HEK293 (cell line): ENCODE results near the gene LRRC8B.

Experiments
- CTCF ChIA-PET: fragments of 350-600 bp; formaldehyde crosslinking; extraction: SDS; loops from one replicate; lab custom pipeline; 2021; ENCODE audit warnings: antibody characterized with exemption; lab: Yijun Ruan, JAX
- POLR2A ChIA-PET: fragments of 300-600 bp; formaldehyde crosslinking; extraction: SDS; loops from one replicate; lab custom pipeline; 2020; ENCODE audit warnings: antibody characterized with exemption, inconsistent platforms; lab: Yijun Ruan, JAX
- H3K27ac ChIP-seq: fragments of 200-500 bp; sonication (Bioruptor generic); 2 replicates; pipeline ENCODE4 v1.5.1; 2014; ENCODE audit warnings: low read depth, low read length, control low read depth, inconsistent platforms; ENCODE audit errors: extremely low read depth
- H3K36me3 ChIP-seq, 2 experiments: fragments of 200-500 bp in 1 of 2; sonication (Bioruptor generic) in 1 of 2; 1 replicate in 1 of 2; 2 replicates in 1 of 2; pipeline ENCODE4 v1.5.1; 2014 to 2017; ENCODE audit warnings: inconsistent platforms in 2 of 2, low read length in 2 of 2; ENCODE audit not compliant: control insufficient read depth in 2 of 2, insufficient read depth in 1 of 2
- H3K4me1 ChIP-seq: fragments of 200-500 bp; sonication (Bioruptor generic); 2 replicates; pipeline ENCODE4 v1.5.1; 2014; ENCODE audit warnings: mild to moderate bottlenecking, low read length, inconsistent platforms; ENCODE audit not compliant: control insufficient read depth, insufficient read depth
- H3K4me3 ChIP-seq: 2 replicates; pipeline ENCODE4 v1.5.1; 2011; ENCODE audit warnings: low read depth, mild to moderate bottlenecking, control low read depth, low read length, moderate library complexity
- H3K9me3 ChIP-seq: fragments of 200-500 bp; sonication (Bioruptor generic); 2 replicates; pipeline ENCODE4 v1.5.1; 2014; ENCODE audit warnings: low read depth, low read length, inconsistent platforms; ENCODE audit not compliant: control insufficient read depth, insufficient read depth
- IKZF3 ChIP-seq: fragments of 450-650 bp; IDR thresholded peaks from 2 replicates; pipeline ENCODE4 v1.5.0; 2018; ENCODE audit warnings: missing biosample characterization, mild to moderate bottlenecking, missing genetic modification characterization, moderate library complexity
- KLF10 ChIP-seq: fragments of 450-650 bp; IDR thresholded peaks from 2 replicates; pipeline ENCODE4 v1.5.1; 2018; ENCODE audit warnings: missing biosample characterization, mild to moderate bottlenecking, missing genetic modification characterization
- PATZ1 ChIP-seq: fragments of 450-650 bp; formaldehyde crosslinking; IDR thresholded peaks from 2 replicates; pipeline ENCODE4 v1.5.1; 2016; ENCODE audit warnings: missing biosample characterization, missing genetic modification characterization
- PRDM2 ChIP-seq: fragments of 450-650 bp; formaldehyde crosslinking; IDR thresholded peaks from 2 replicates; pipeline ENCODE4 v1.5.1; 2016; ENCODE audit warnings: missing biosample characterization, missing genetic modification characterization, borderline replicate concordance
- SALL2 ChIP-seq: fragments of 450-650 bp; formaldehyde crosslinking; IDR thresholded peaks from 2 replicates; pipeline ENCODE4 v1.5.0; 2017; ENCODE audit warnings: missing biosample characterization, mild to moderate bottlenecking, missing genetic modification characterization, borderline replicate concordance
- SCRT1 ChIP-seq: fragments of 450-650 bp; formaldehyde crosslinking; IDR thresholded peaks from 2 replicates; pipeline ENCODE4 v1.5.1; 2016; ENCODE audit warnings: missing biosample characterization, missing genetic modification characterization, borderline replicate concordance
- TRIM28 ChIP-seq: IDR thresholded peaks from 2 replicates; pipeline ENCODE4 v1.6.1; 2011; ENCODE audit warnings: low read length, control low read depth, borderline replicate concordance
- ZBTB7A ChIP-seq: fragments of 450-650 bp; formaldehyde crosslinking; IDR thresholded peaks from 2 replicates; pipeline ENCODE4 v1.5.1; 2016; ENCODE audit warnings: low read depth, missing biosample characterization, missing genetic modification characterization
- ZNF10 ChIP-seq: fragments of 450-650 bp; formaldehyde crosslinking; IDR thresholded peaks from 2 replicates; pipeline ENCODE4 v1.5.1; 2017; ENCODE audit warnings: missing biosample characterization, missing genetic modification characterization
- ZNF140 ChIP-seq: fragments of 450-650 bp; formaldehyde crosslinking; IDR thresholded peaks from 2 replicates; pipeline ENCODE4 v1.5.1; 2016; ENCODE audit warnings: missing biosample characterization, missing genetic modification characterization
- ZNF175 ChIP-seq: fragments of 450-650 bp; formaldehyde crosslinking; IDR thresholded peaks from 2 replicates; pipeline ENCODE4 v1.5.1; 2016; ENCODE audit warnings: missing biosample characterization, missing genetic modification characterization
- ZNF18 ChIP-seq: fragments of 450-650 bp; formaldehyde crosslinking; IDR thresholded peaks from 2 replicates; pipeline ENCODE4 v1.5.1; 2016; ENCODE audit warnings: missing biosample characterization, missing genetic modification characterization
- ZNF292 ChIP-seq: fragments of 450-650 bp; formaldehyde crosslinking; IDR thresholded peaks from 2 replicates; pipeline ENCODE4 v1.5.1; 2016; ENCODE audit warnings: low read depth, missing biosample characterization, missing genetic modification characterization, borderline replicate concordance
- ZNF433 ChIP-seq: fragments of 450-650 bp; formaldehyde crosslinking; IDR thresholded peaks from 2 replicates; pipeline ENCODE4 v1.5.1; 2016; ENCODE audit warnings: missing biosample characterization, missing genetic modification characterization, low read depth
- ZNF623 ChIP-seq: fragments of 450-650 bp; formaldehyde crosslinking; IDR thresholded peaks from 2 replicates; pipeline ENCODE4 v1.5.1; 2016; ENCODE audit warnings: missing biosample characterization, missing genetic modification characterization
- ZNF658 ChIP-seq: fragments of 450-650 bp; formaldehyde crosslinking; IDR thresholded peaks from 2 replicates; pipeline ENCODE4; 2016; ENCODE audit warnings: missing biosample characterization, missing genetic modification characterization
- ZNF768 ChIP-seq: fragments of 450-650 bp; formaldehyde crosslinking; IDR thresholded peaks from 2 replicates; pipeline ENCODE4 v1.5.1; 2018; ENCODE audit warnings: missing biosample characterization, mild to moderate bottlenecking, missing genetic modification characterization
- ZSCAN5A ChIP-seq: fragments of 450-650 bp; formaldehyde crosslinking; IDR thresholded peaks from 2 replicates; pipeline ENCODE4 v1.5.1; 2016; ENCODE audit warnings: missing biosample characterization, missing genetic modification characterization

LRRC8B gene

GRCh38 chr1:89548122-89548857 lies 23.7 kb downstream of the LRRC8B start:
- Histone ChIP-seq H3K9me3 (no peaks in the 10 kb centered on the region), H3K36me3 (no peaks in the 10 kb centered on the region), H3K27ac (no peak overlapping the region), H3K4me3 (no peak overlapping the region), H3K4me1 (peaks cover 7% of the 10 kb centered on the region)
- no peak for TF ChIP-seq PATZ1 (tag by site-specific recombination)
- no peak for TF ChIP-seq PRDM2 (tag by site-specific recombination)
- no peak for TF ChIP-seq ZNF140 (tag by site-specific recombination)
- TF ChIP-seq SCRT1, result no peak
- TF ChIP-seq ZNF175 (tag by site-specific recombination), result no peak
- no peak for TF ChIP-seq ZSCAN5A (tag by site-specific recombination)
- no peak for TF ChIP-seq ZNF18
- no peak for TF ChIP-seq ZNF433 (tag by site-specific recombination)
- no peak for TF ChIP-seq ZNF623 (tag by site-specific recombination)
- no peak for TF ChIP-seq ZNF292
- TF ChIP-seq ZNF658 (tag by site-specific recombination), result no peak
- TF ChIP-seq SALL2 (tag by site-specific recombination), result no peak
- TF ChIP-seq ZNF10 (tag by site-specific recombination), result no peak
- no peak for TF ChIP-seq KLF10 (tag by site-specific recombination)
- no peak for TF ChIP-seq IKZF3 (tag by site-specific recombination)
- TF ChIP-seq TRIM28, result no peak
- TF ChIP-seq ZNF768, result no peak
- TF ChIP-seq ZBTB7A (tag by site-specific recombination), result no peak
- POLR2A ChIA-PET, result interaction anchor here (1.0 kb wide), 1 partner anchor 23 kb away, joined by 3 read pairs; no protein-coding TSS in a partner anchor
- CTCF ChIA-PET, result no interaction called here
